GM20431 (cell line): ENCODE measurements around the gene GMEB1.
"Not testable (repeated sequence)": the region's sequence is repeated elsewhere in the genome, so short reads cannot be mapped to it uniquely, and the experiment has no call there.

Source experiments
- in situ Hi-C: fragments of 300-500 bp; cut with MseI, MboI; formaldehyde crosslinking; loops from one replicate; pipeline ENCODE4 v1.15.0; 2020; ENCODE audit warnings: low sequenced_read_pairs; ENCODE audit not compliant: unreplicated experiment

The GMEB1 gene

DNA sequence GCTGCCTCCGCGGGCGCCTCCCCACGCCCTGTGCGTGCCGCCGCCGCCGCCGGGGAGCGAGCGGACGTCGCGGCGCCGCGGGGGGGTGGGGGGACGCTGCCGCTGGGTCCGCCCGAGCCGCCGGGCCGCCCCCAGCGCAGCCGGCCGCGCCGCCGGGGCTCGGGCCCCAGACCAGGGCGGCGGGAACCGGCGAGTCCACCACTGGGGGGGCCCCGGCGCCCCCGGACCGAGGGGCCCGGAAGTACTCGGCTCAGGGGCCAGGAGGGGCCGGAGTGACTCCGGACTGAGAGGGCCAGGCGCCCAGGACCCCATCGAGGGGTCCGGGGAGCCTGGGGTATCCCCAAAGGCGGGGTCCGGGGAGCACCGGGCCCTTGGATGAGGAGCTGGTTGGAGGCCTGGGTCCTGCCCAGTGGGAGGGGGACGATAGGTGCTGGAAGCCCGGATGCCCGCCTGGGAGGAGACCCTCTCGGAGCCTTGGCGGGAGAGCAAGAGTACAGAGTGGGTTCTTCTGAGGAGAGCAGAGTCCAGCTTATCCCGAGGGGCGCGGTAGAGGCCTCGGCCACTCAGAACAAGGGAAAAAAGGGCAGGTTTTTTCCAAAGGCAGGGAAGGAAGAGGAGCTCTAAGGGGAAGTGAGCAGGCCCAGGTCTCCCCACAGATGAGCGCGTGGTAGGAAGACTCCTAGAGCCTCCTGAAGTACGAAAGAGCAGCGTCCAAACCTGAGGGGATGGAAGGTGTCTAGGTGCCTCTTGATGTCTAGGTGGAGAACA, 556 bp downstream of the GMEB1 start:
- in situ Hi-C loops, result no loop called here

- in situ Hi-C loops, result no loop called here
These were observed 2.7 kb downstream of the GMEB1 start for GRCh38 chr1:28671254-28671780.

GRCh38 chr1:28672971-28673370, 4.4 kb downstream of the GMEB1 start:
- in situ Hi-C loops, result not testable (repeated sequence)

GRCh38 chr1:28675924-28676257, 7.3 kb downstream of the GMEB1 start:
- in situ Hi-C loops, result no loop called here

DNA sequence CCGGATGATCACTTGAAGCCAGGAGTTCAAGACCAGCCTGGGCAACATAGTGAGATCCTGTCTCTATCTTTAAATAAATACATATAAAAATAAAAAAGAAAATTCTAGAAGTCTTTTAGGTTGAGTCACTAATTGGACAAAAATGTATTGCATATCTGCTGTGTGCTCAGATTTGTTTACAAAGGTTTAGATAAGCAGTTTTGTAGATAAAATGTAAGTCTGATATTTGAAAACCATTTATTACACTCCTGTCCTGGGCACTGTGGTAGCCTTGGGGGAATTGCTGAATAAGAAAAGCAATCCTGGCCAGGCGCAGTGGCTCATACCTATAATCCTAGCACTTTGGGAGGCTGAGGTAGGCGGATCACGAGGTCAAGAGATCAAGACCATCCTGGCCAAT, 11.6 kb downstream of the GMEB1 start:
- in situ Hi-C loops, result no loop called here

- in situ Hi-C loops, result no loop called here
These were observed 14.3 kb downstream of the GMEB1 start for GRCh38 chr1:28682840-28683239.

DNA sequence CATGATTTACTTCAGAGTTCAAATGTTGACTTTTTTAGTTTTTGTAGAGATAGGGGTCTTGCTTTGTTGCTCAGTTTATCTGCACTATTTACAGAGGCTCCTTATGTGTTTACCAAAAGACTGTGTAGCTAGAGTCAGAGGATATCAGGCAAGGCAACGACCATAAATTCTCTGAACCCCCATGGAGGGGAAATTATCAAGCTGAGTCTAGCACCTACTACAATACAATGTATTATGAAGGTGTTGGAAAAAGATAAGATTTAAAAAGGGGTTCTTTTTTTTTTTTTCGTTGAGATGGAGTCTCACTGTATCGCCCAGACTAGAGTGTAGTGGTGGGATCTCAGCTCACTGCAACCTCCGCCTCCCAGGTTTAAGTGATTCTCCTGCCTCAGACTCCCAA, 16.4 kb downstream of the GMEB1 start:
- in situ Hi-C loops, result no loop called here

DNA sequence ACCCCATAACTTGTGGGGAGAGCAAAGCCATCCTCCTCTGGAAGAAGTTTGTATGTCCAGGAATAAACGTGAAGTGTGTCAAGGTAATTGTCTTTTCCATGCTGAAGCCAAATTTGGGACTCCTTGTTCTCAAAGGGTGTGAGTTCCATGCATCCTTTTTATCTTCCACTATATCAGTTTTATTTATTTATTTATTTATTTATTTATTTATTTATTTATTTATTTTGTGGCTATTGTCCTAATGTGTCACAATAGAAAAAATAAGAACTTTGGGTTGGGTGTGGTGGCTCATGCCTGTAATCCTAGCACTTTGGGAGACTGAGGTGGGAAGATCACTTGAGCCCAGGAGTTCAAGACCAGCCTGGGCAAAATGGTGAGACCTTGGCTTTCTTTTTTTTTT, 23.0 kb downstream of the GMEB1 start:
- in situ Hi-C loops, result not testable (repeated sequence)

- in situ Hi-C loops, result no loop called here
These were observed 35.0 kb downstream of the GMEB1 start for GRCh38 chr1:28703629-28704028.

GRCh38 chr1:28716336-28716735, 47.8 kb downstream of the GMEB1 start:
- in situ Hi-C loops, result no loop called here

GRCh38 chr1:28718166-28718565, 49.6 kb downstream of the GMEB1 start:
- in situ Hi-C loops, result no loop called here

DNA sequence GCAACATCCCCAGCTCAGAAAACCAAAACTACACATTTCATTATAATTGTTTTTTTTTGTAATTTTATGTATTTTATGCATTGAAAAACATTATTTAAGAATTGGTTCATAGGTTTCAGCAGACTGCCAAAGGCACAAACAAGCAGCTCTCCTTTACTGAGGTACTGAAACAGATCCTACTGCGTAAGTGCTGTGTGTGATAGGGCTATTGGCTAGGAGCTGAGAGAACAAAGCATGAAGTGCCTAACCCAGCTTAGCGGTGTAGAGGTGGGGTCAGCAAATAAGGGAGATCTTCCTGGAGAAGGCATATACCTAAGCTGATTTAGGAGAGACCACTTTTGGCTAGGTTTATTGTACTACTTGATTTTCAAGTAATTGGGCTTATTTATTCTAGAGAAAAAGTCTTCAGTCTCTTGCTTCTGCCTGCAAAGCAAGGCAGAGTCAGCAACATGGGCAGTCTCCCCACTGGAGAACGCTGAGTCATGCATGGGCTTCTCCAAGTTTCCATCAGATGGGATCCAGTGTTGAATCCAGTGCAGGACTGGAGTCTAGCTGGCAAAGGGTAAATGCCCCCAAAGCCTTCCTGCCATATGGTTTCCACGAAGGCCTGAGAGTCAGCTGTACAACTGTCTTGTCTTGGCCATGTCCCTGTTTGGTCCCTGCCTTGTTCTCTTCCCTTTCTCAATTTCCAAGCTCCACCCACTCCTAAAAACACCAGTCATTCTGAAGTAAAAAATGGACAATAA, 50.2 kb downstream of the GMEB1 start:
- in situ Hi-C loops, result no loop called here

DNA sequence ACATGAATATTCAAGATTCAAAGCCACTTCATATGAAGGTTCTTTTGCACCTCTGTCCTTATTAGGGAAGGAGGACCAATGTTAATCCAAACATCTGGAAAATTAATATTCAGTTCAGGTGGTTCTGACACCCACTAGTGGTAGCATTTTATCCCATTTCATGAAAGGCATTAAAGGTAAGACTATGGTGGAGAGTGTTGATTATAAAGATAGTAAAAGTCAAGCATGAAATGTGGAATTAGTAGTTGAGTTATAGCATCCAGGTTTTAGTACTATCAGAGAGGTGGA, 50.7 kb downstream of the GMEB1 start:
- in situ Hi-C loops, result no loop called here

- in situ Hi-C loops, result no loop called here
These were observed 51.8 kb downstream of the GMEB1 start for GRCh38 chr1:28720376-28720775.

DNA sequence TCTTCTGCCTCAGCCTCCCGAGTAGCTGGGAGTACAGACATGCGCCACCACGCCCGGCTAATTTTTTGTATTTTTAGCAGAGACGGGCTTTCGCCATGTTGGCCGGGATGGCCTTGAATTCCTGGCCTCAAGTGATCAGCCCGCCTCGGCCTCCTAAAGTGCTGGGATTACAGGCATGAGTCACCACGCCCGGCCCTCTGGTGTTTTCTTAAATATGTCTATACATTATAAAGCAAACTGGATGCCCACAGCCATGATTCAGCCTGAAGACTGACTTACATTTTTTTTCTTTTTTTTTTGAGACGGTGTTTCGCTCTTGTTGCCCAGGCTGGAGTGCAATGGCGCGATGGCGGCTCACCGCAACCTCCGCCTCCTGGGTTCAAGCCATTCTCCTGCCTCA, 53.3 kb downstream of the GMEB1 start:
- in situ Hi-C loops, result not testable (repeated sequence)

- in situ Hi-C loops, result not testable (repeated sequence)
These were observed 56.8 kb downstream of the GMEB1 start for GRCh38 chr1:28725365-28725764.

DNA sequence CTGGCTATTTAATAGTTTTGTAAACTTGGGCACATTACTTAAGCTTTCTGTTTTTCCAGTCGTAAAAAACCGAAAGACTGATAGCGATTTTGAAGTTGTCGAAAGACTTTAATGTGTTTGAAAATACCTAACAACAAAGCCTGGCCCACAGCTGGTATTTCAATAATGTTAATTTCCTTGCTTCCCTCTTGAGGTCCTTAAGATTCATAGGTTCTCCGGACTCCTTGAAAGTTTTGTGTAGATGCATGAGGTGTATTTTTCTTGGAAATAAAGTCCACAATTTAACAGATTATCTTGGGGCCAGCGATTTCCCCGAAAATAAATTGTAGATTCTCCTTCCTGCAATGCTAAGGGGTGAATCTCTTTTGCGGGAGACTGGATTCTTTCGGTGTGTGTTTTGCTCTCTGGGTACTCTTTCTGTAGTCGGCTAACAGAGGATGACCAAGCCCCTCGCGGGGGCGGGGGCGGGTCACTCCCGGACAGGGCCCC, 67.4 kb downstream of the GMEB1 start:
- in situ Hi-C loops, result no loop called here

GRCh38 chr1:28736450-28737306, 68.1 kb downstream of the GMEB1 start, which contains the start of gene YTHDF2:
Gene YTHDF2 (plus strand): TSS chr1:28736940. CDS start chr1:28737121, 181 bp downstream.
- in situ Hi-C loops, result no loop called here

- in situ Hi-C loops, result no loop called here
These were observed 68.9 kb downstream of the GMEB1 start for GRCh38 chr1:28737307-28738132.

DNA sequence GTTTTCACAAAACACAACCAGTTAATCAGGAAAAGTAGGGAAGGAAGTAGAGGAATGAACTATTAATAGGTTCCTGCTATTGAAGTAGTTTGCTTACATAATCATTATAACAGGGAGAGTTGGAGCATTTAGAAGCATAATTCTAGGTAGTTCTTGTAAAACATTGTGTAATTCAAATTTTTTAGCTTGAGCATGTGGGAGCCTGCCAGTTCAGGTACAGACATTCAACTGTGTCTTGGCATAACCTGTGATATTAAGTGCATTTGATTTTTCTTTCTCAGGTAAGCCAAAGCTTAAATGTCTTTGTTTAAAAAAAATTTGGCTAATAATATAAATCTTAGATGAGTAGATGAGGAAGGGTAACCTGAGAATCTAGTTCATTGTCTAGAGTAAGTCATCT, 71.5 kb downstream of the GMEB1 start:
- in situ Hi-C loops, result no loop called here
